DMS 273 treated with DMSO at 0.1 percent for 48 hours (cell line): ENCODE data around the gene NREP.

ENCODE experiments used
- DNase-seq: peaks from one replicate; lab custom pipeline; 2025; lab: John Stamatoyannopoulos, UW

The NREP gene

DNA sequence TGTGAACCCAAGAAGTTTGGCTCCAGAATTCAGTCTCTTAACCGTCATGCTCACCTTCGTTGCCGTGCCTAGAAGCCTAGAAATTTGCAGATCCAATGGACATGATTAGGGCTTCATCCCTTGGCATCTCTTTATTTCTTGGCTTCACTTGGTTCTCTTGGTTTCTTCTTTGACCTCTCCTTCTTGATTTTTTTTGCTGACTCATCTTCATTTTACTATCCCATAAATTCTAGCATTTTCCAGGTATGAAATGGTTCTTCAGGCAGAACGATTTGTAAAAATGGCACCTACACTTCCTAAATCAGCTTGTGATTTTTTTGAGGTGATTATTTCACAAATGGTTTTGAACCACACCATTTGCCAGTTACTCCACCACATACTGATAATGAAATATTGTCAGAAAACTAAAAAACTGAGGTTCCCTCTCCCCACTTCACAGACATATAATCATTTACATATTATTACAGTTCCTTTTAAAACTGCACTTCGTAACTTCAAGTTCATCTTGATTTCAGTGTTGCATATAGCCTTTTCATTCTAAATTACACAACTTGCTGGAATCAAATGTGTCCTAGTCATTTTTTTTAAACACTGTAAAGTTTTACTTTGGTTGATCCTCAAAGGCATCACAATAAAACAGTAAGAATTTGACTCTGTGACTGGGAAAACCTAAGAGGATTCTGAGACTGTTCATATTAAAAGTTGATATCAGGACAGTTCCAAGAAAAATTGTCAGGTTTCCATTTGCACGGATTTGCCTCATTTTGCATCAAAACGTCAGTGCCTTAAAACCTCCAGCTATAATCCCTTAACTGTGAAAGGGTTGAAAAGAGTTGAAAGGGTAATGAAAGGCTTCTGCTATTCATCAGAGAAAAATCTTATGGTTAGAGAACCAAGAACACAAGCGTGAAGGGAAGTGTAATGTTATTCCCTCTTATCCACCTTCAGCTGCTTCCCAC is 8.9 kb upstream of the NREP start:
- no peak for DNase-seq

DNA sequence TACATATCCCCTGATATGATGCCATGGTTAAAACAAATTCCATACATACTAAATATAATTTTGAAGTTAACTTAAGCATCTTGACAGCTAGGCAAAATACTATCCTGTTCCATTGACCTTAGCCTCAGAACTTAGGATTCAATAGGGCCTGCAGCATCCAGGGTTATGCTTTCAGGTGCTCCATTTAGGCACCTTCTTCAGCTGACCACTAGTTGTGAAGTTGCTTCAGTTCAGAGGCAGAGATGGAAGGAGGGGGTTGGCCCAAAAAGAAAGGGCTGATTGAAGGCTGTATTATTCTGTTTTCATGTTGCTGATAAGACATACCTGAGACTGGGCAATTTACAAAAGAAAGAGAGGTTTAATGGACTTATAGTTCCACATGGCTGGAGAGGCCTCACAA is 7.0 kb upstream of the NREP start:
- DNase-seq, result no peak

- no peak for DNase-seq
Measured at GRCh38 chr5:111762895-111763294, 5.9 kb upstream of the NREP start.

GRCh38 chr5:111758284-111758628 is 1.3 kb upstream of the NREP start:
- DNase-seq, result no peak

GRCh38 chr5:111757355-111758283 is 625 bp upstream of the NREP start:
- DNase-seq, result peak; percentile 91

DNA sequence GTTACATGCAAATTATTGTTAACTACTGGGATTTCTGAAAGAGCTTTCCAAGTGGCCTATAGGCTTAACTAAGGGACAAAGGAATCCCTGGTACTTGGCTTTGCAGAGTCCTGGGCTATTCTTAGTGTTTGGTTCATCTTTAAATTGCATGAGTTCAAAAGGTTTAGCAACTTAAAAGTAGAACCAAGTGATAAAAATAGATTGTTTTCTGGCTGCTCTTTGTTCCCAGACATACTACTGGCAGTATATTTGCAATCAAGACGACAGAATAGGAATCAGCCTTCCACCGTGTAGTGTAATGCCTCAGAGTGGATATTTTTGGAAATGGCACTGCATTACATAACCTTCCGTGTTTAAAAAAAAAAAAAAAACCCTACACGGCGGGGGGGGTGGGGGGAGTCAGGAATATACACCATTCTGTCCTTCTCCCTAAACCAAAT is 1.0 kb downstream of the NREP start:
- no peak for DNase-seq

- no peak for DNase-seq
Measured at GRCh38 chr5:111755345-111755941, 1.6 kb downstream of the NREP start.

DNA sequence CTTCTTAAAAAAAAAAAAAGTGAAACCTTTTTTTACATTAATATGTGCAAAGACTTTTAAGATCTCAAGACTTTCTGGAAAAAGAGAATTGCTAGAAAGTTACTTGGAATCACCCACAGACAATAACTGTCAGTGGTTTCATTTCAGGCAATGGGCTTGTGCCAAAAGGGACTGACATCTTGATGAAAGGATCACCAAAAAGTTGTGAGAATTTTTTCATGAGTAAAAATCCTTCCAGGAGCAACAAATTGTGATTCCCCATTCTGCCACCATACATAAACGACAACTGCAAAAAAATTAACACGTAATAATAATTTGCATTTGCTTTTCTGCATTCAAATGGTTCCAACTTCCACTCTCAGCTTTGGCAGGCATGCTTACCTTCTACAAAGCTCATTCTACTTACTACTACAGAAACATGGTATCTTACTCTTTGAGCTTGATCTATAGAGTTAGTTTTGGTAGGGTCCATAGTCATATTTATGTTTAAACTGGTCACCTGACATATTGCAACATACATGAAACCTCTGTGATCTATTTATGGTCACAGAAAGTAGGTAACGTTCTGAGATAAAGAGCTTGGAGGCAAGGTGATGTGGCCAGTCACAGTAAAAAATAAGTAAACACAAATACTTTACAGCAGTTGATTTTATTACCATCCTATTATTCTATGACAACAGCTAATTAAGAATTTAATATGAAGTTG is 3.0 kb downstream of the NREP start:
- DNase-seq, result no peak

- no peak for DNase-seq
Measured at GRCh38 chr5:111752426-111752965, 4.5 kb downstream of the NREP start.

GRCh38 chr5:111749303-111750026 is 7.5 kb downstream of the NREP start:
- DNase-seq, result no peak

GRCh38 chr5:111748304-111748763 is 8.7 kb downstream of the NREP start:
- DNase-seq, result peak; percentile 73

DNA sequence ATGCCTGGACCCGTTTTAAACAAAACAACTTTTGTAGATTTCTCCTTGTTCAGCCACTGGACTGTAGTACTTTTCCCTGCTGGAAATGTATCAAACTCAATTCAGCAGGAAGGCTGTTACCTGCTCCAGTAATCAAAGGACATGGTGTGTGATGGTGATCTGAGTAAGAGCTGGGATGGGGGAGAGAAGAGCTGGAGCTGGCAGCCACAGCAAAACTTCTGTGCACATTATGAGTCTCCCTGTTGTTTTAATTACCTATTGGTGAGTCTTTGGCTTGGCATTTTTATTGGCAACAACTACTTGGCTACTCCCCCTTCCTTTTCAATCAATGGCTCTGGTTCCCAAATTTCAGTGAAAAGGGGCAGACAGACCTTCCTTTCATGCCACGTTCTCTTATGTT is 9.7 kb downstream of the NREP start:
- DNase-seq, result no peak

GRCh38 chr5:111746791-111747190 is 10.2 kb downstream of the NREP start:
- DNase-seq, result no peak

DNA sequence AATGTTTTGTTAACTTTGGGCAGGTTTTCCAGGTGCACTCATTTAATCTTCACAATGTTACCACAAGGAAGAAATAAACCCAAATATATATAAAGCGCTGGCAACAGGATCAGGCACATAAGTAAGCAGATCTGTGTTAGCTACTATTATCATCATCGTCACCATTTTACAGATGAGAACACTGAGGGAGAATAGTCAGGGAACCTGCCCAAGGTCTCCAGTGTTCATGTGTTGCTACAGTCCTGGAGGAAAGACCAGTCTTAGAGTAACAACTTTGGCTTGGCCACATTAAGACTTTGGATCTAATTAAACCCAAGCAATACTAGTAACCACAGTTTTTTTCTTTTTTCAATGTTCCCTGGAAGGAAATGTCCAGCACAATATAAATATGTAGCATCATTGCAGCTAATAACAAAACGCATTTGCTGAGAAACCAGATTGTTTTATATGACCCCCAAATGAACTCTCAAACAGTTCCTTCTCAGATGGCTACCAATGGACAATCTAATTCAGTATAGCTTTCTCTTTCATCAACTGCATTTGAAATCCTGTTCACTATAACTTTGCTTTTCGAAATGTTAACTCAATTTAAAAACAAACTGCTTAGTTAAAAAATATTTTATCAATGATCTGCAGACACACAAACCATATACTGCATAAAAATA is 11.8 kb downstream of the NREP start:
- DNase-seq, result no peak

- no peak for DNase-seq
Measured at GRCh38 chr5:111744455-111744854, 12.5 kb downstream of the NREP start.

GRCh38 chr5:111743988-111744387 is 13.0 kb downstream of the NREP start:
- DNase-seq, result no peak

DNA sequence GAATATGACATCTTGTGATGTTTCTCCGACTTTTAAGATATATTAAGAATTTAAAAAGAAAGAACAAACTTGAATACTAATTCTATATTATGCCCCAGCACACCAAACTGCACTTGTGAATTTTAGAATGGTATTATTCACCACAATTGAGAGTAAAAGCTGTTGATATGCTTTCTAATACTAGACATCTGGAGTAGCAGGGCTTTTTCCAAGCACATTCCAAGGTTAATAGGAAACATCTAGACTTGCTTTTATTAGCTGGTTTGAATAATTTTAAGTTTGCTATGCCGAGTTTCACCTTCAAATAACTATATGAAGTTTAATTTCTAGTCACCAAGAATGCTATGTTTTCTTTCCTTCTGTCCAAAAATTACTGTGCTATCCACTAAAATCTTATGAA is 13.5 kb downstream of the NREP start:
- DNase-seq, result no peak

DNA sequence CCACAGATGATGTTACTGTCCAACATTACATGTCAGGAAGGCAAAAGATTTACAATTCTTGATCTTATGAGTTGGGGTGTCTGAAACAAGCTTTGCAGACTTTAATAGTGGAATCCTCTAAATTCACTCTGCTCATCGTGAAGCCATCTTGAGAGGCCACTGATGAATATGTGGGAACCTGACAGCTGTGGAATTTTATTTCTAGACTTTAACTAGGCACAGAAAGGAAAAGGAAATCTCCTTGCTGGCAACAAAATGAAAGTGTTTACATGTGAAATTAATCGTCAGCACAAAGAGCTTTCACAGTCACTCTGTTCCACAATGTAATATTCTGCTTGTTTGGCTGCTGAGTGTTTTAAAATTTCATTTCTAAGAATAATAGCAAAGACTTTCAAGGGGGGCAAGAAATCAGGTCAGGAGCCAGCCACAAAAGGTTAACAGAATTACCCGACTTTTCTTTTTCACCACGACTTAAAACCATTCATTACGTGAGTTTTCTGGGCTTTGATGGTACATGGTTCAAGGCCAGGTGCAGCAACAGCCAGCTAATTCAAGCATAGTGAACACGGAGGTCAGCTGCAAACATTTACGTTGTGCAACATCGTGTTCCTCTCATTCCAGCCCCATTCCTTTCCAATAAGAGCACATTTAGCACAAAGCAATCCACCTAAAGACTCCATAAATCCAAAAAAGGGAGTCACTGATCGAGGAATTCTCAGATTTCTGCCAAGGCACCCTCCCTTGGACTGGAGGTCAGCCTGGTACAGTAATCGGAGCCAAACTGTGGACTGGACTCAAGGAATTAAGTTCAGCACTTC is 14.6 kb downstream of the NREP start:
- no peak for DNase-seq

GRCh38 chr5:111741278-111741677 is 15.7 kb downstream of the NREP start:
- DNase-seq, result no peak
